ENCODE results near the gene PEAR1. TPM values are rescaled to one million over a fixed set of nuclear protein-coding genes. Genes with fewer than 3 reads are reported as not detected.

The PEAR1 gene
- total and polyA plus RNA-seq, 2 of the 4 experiments (the other 2 are of a cell fraction), result 2.0 to 44.4 TPM

- H3K9me3 ChIP-seq (ENCODE audit: control insufficient read depth, insufficient read depth, low read length), result no peaks in the 10 kb centered on the region
- H3K56ac ChIP-seq (ENCODE audit: extremely low read depth, insufficient read depth, low read length), result no peak overlapping the region
- H3K79me1 ChIP-seq (ENCODE audit: low read depth in 1 of 2, low read length in 2 of 2), result peaks cover 0 to 38% of the 10 kb centered on the region in 2 experiments; a peak in 2 of 4 replicates
- H3K4me1 ChIP-seq (ENCODE audit: control insufficient read depth, insufficient read depth, low read length), result peaks cover 13% of the 10 kb centered on the region
- intact Hi-C loops (cut with micrococcal nuclease) (no loop called here), in situ Hi-C loops (cut with MboI; ENCODE audit: low sequenced_read_pairs) (no loop called here), dilution Hi-C loops (cut with HindIII; ENCODE audit: low sequenced_read_pairs, unreplicated experiment) (no loop called here)
- H3K36me3 ChIP-seq (ENCODE audit: control insufficient read depth, insufficient read depth, low read length), result peaks cover 16% of the 10 kb centered on the region
- no peak overlapping the region for H3K18ac ChIP-seq (ENCODE audit: low read depth, low read length)
- no peak overlapping the region for H3K4me3 ChIP-seq (ENCODE audit: insufficient read depth, low read depth, low read length)
- H3K14ac ChIP-seq (replicated peaks; ENCODE audit: low read depth, low read length), result no peak overlapping the region
- H4K91ac ChIP-seq (ENCODE audit: insufficient read depth, low read depth, low read length), result no peak overlapping the region
- DNase-seq (no peak), ATAC-seq (ENCODE audit: low read depth) (no peak)
- ChIA-PET POLR2A (ENCODE audit: unreplicated experiment) (no interaction called here), CTCF (no interaction called here)
- no peak overlapping the region for H3K27ac ChIP-seq (ENCODE audit: insufficient read depth, low read length)
- H3K4ac ChIP-seq (ENCODE audit: low read depth, low read length), result no peak overlapping the region
- H3K4me2 ChIP-seq (ENCODE audit: low read depth, low read length), result no peak overlapping the region
- no peak overlapping the region for H4K8ac ChIP-seq (ENCODE audit: low read depth in 2 of 2, low read length in 2 of 2)
- 88% methylated on average over 22 of the region's 29 CpGs; no CpG with 5 or more reads in 1 of the 2 experiments for WGBS, 2 experiments (ENCODE audit: extremely low coverage in 2 of 2, insufficient read length in 1 of 2)
- no peak overlapping the region for H3K23ac ChIP-seq (ENCODE audit: low read depth, low read length)
- no peaks in the 10 kb centered on the region for H3K27me3 ChIP-seq (ENCODE audit: control insufficient read depth, insufficient read depth, low read length)
- H2BK120ac ChIP-seq (ENCODE audit: low read depth, low read length), result no peak overlapping the region
- H2BK5ac ChIP-seq (ENCODE audit: low read depth, low read length, poor library complexity, severe bottlenecking), result no peak overlapping the region
- H2BK20ac ChIP-seq (ENCODE audit: low read depth, low read length), result no peak overlapping the region
- H3K9me1 ChIP-seq (ENCODE audit: insufficient read depth, low read length), result peaks cover 3% of the 10 kb centered on the region; the same call in 1 of the 2 replicates
- H2AK9ac ChIP-seq (replicated peaks; ENCODE audit: low read depth, low read length, poor library complexity), result no peak overlapping the region
- no TSS peak for BruUV-seq (replicated peaks)
- no peak overlapping the region for H2AFZ ChIP-seq (replicated peaks; ENCODE audit: low read length, poor library complexity)
- TF ChIP-seq MAZ (IDR thresholded peaks at IDR 0.05; ENCODE audit: borderline replicate concordance, low read depth, low read length) (no peak), CHD1 (IDR thresholded peaks at IDR 0.05; ENCODE audit: low read depth, low read length) (no peak), NFE2L2 (IDR thresholded peaks at IDR 0.05; ENCODE audit: low read depth, low read length) (no peak), CEBPB (IDR thresholded peaks at IDR 0.05; ENCODE audit: low read depth, low read length) (no peak), MXI1 (IDR thresholded peaks at IDR 0.05; ENCODE audit: borderline replicate concordance, low read depth, low read length) (no peak), MAFK (IDR thresholded peaks at IDR 0.05; ENCODE audit: low read depth, low read length) (no peak), ELK1 (IDR thresholded peaks at IDR 0.05; ENCODE audit: borderline replicate concordance, low read depth, low read length) (no peak), RAD21 (IDR thresholded peaks at IDR 0.05; ENCODE audit: low read length) (no peak), FOS (IDR thresholded peaks at IDR 0.05; ENCODE audit: low read depth, low read length) (no peak), BHLHE40 (IDR thresholded peaks at IDR 0.05; ENCODE audit: low read depth, low read length) (no peak), USF2 (IDR thresholded peaks at IDR 0.05; ENCODE audit: low read depth, low read length) (no peak), CTCF (conservative IDR thresholded peaks at IDR 0.05; ENCODE audit: low read depth, low read length) (no peak), POLR2A (IDR thresholded peaks at IDR 0.05; ENCODE audit: low read depth, low read length) (no peak)
- H4K20me1 ChIP-seq (ENCODE audit: insufficient read depth, low read length), result peaks cover 3% of the 10 kb centered on the region
- no peak overlapping the region for H2BK15ac ChIP-seq (ENCODE audit: low read depth, low read length)
- no peak overlapping the region for H3K9ac ChIP-seq (ENCODE audit: low read depth, low read length)
- H4K5ac ChIP-seq (ENCODE audit: low read depth, low read length), result no peak overlapping the region
- H2AK5ac ChIP-seq (ENCODE audit: low read depth, low read length), result no peak overlapping the region
Observed at GRCh38 chr1:156908541-156908940, 15.0 kb downstream of the PEAR1 start.

Data from IMR-90 (cell line).